HG03354 (cell line): ENCODE measurements around the gene GNAO1.

Source experiments
- ATAC-seq: cut with Tn5 transposase; IDR thresholded peaks from one replicate; pipeline ENCODE4 v1.9.1; 2021; ENCODE audit warnings: mild to moderate bottlenecking; ENCODE audit not compliant: unreplicated experiment, poor library complexity, severe bottlenecking

GNAO1 gene

DNA sequence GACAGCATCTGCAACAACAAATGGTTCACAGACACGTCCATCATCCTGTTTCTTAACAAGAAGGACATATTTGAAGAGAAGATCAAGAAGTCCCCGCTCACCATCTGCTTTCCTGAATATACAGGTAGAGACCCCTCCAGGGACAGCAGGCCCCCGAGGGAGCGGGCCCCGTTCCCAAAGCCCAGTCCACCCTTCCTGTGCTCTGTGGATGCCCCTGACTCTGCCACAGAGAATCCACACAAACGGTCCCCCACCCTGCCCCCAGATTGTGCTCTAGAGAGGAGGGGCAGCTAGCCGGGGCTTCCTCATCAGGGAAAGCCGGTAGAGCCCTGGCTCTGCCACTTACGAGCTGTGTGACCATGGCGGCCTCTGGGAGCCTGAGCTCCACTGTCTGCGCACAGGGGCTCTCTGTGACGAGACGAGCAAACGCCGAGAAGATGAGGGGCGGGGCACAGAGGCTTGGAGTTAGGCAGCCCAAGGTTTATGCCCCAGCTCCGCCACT is 149.6 kb downstream of the GNAO1 start:
- no peak for ATAC-seq

DNA sequence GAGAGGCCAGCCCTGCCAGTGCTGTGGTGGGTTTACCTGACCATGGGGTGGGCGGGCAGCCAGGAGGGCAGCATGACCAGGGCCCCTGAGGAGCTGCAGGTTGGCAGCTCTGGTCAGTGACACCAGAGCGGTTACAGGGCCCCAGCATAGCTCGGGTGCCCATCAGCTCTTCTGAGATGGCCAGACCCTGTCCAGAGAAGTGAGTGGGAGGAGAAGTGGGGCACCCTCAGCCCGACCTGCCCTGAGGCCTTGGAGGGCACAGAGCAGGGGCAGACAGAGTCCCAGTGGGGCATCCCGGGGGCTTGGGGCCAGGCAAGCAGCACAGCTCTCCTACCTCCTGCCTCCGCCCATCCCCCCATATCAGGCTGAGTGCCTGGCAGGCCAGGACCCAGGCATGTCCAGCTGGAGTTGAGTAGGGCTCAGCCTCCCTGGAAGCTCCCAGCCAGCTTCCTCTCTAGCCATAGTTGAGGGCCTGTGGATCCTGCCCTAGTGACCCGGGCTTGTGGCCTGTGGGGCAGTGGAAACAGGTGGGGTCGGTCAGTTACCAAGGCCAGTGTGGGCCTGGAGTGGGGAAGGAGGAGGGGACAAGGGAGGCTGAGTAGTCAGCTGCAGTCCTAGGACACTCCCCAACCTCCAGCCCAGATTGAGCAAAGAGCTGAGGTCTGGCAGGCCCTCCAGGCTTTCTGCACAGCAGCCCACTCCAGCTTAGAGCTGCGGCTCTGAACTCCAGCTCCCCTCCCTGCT is 150.5 kb downstream of the GNAO1 start:
- ATAC-seq = no peak

DNA sequence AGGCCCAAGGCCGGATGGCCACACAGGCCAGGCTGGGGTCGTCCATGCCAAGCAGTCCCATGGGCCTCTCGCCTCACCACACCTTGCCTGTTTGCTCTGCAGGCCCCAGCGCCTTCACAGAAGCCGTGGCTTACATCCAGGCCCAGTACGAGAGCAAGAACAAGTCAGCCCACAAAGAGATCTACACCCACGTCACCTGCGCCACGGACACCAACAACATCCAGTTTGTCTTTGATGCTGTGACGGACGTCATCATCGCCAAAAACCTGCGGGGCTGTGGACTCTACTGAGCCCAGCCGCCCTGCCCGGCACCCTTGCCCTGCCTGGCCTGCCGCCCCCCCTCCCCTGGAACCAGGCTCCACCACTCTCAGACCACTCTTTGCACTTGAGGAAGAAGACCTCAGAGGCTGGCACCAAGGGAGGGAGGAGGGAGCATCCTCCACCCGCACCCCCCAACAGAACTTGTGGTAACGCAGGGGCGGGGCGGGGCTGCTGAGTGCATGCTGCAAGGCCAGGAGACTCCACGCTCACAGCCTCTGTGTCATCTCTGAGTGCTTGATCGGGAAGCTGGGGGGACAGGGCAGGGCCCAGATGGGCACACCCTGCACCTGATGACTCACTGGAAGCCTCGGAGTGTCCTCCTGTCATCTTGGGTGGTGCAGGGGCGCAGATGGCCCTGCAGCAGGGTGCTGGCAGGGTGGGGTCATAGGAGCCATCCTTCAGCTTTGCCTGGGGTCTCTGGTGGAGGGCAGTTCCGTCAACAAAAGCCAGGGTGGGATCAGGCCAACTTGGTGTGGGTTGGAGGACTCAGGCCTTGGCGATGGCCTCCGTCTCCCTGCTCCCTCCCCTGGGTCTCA is 152.6 kb downstream of the GNAO1 start:
- no peak for ATAC-seq

DNA sequence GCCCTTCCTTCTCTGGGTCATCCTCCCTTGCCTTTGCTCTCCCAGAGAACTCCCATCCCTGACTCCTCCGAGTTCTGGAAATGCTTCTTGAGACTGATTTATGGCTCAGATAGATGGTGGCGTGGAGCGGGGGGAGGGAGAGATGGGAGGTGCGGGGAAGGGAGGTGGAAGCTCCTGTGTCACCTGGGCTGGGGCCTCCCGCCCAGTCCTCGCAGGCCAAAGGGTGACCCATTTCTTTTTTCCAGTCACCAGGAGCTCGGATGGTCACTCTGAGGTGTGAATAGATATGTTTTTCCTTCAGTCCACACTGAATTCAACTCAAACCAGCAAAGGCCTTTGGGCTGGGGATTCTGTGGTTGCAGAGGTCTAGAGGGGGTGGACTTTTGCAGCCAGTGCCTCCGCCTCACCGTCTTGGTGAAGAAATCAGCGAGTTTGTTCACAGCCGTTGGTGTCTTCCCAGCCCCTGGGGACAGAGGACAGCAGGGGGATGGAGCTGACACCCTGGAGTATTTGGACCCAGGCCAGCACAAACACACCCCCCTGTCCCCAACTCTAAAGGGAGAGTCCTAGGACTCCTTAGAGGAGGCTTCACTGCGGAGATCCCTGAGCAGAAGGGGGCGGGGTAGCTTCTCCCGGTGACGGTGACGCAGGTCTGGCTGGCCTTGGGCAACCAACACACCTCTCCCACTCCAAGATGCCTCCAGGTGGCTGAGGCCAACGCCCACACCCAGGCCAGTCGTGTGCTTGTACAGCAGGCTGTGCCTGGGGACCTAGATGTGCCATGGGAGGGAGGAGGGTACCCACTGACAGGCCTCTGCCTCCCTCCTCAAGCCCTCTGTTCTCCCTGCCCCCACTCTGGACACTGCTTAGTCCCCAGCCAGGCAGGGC is 153.5 kb downstream of the GNAO1 start:
- no peak for ATAC-seq

DNA sequence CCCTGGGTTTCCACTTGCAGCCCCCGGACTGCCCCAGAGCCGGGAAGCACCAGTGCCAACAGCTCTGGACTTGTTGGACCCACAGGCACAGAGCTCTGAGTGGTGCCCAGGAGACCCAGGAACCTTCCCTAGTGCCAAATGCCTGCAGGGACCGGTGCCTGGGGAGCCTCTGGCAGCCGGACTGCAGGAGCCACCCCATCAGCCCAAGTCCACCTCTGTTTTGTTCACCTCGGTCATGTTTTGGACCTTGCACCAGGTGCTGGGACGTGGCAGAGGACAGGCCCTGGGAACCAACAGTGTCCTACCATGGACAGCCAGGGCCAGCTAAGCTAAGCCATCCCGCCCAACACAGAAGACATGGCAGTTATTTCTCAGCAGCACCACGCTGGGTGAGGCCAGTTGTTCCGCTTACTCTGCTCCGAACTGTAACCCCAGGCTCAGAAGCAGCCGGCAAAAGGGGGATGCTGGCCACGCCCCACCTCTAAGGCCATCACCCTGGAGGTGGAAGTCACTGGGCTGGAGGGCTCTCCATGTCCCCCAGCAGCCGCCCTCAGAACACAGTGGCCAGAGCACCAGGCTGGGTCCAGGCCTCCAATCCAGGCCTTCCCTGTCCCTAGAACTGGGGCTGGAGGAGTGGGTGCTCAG is 154.2 kb downstream of the GNAO1 start:
- no peak for ATAC-seq

DNA sequence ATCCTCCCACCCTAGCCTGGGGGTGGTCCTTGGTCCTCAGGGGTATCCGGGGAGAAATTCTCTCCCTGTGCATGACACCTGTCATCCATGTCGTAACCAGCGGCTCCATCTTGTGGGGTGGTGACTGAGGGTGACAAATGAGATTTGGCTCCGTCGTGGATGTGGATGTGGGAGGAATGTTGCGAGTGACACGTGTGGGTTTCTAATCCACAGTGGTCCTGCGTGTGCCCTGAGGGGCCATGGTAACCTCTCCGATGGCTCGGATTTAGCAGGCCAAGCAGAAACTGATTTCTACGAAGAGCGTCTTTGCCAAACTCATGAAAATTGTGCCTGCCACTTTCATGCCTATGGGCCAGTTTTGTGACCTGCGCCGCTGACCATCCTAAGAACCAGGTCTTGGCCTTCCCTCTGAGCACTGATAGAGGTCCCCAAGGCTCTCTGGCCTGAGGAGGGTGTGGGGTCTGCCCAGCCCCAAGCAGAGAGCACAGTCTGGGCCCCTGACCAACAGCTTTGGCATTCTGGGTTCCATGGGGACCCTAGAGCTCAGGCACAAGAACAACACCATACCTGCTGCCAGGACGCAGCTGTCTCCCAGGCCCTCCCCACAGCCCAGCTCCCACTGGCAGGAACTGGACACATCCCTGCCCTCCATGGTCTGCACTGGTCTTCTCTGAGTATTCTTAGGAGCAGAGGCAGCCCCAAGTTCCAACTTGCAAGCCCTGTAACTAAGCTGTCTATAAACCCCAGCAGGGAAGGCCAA is 155.0 kb downstream of the GNAO1 start:
- no peak for ATAC-seq

DNA sequence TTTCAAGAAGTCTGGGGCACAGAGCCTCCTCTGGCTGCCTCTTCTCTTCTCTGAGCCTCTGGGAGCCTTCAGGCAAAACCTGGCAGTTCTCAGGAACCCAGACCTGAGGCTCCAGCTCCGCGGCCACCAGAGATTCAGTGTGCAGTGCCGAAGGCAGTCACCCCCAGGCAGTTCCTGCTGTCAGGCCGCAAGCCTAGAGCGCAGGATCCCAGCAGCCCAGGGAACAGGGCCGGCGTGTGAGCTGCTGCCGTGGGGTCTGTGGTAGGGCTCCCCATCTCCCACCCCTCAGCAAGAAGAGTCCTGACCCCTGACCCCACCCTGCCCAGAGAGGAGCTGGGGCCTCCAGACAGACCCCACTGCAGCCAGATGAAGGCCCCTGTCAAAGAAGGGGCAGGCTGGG is 155.9 kb downstream of the GNAO1 start:
- no peak for ATAC-seq

DNA sequence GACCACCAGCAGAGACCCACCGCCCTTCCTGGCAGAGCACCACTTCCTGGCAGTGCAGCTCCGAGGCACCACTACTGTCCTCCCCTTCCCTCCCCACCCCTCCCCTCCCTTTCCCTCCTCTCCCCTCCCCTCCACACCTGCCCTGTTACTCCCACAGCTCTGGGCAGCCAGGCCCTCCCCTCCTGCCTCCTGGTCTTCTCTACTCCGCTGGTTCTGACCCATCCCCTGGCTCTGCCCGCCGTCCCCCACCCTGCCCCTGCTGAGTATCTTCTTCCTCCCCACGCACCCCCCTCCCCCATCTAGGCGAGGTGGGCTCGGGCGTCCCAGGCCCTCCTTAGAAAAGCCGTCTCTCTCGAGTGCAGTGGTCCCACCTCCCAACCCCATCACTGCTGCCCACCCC is 156.4 kb downstream of the GNAO1 start:
- ATAC-seq = no peak

GRCh38 chr16:56348168-56349085 is 157.1 kb downstream of the GNAO1 start:
- ATAC-seq = no peak

- ATAC-seq = no peak
These were observed 157.8 kb downstream of the GNAO1 start for GRCh38 chr16:56349086-56349415.

DNA sequence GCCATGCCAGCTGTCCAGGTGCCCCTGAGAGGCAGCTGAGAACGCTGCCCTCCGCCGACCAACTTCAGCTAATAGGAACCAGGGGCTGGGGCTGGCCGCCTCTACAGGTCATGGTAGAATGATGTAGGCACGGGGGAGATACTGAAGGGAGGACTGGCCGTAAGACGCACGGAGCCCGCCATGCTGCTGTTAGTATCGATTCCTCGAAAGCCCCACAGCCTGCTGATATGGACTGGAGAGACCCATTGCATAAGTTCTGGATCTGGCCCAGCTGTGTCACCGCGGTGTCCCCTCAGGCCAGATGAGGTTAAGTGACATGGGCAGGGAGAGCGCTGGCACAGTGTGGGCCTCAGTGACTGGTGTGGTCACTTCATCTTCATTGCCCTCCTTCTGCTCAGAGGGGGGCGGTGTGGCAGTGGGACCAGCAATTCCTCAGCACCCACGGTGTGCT is 158.4 kb downstream of the GNAO1 start:
- ATAC-seq = no peak

DNA sequence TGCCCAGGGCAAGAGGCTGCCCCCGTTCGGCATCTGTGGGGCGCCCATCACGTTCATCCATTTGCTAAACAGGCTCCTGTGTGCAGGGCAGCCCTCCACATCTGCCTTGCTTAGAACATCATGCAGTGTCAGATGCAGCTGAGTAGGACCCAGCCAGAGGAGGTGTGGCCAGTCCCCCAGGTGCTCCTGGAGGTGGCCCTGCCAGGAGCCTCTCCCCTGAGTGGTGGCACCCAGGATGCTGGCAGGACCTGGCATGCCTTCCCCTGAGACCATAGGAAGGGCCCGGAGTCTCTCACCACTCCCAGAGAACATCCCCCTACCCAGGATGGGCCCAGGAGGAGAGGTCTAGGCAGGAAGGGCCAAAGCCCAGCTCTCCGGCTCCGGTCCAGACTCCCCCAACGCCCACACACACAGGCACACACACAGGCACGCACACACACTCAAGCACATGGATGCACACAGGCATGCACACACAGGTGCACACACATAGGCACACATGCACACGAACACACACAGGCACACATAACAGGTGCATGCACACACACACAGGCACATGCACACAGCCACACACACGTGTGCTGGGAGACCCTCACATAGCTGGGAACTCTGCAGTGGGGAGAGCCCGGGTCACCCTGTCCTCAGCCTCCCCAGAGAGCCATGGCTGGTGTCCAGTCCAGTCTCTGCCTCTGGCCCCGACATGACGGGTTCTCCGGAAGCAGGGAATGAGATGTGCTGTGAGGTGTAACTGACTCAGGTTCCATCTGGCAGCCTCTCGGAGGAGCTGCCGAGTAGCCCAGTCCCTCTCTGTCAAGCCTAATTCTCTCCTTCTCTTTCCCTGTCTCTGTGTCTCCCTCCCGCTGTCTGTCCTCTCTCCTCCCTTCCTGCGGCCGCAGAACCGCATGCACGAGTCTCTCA is 159.5 kb downstream of the GNAO1 start:
- no peak for ATAC-seq

- ATAC-seq = no peak
These were observed 160.2 kb downstream of the GNAO1 start for GRCh38 chr16:56351481-56351880.

- no peak for ATAC-seq
These were observed 161.2 kb downstream of the GNAO1 start for GRCh38 chr16:56352351-56353053.

- no peak for ATAC-seq
These were observed 162.0 kb downstream of the GNAO1 start for GRCh38 chr16:56353054-56353921.
